Right lobe of liver (tissue), 6 donors: ENCODE results near the gene SPP2. TPM values are rescaled to one million over a fixed set of nuclear protein-coding genes. Genes with fewer than 3 reads are reported as not detected.
A peak's percentile ranks its signal among the peaks of the same experiment; 100 is the strongest.

ENCODE experiments used
- ATAC-seq, 4 donors: fragments of 200-7000 bp; cut with Tn5 transposase; one replicate each; pipeline ENCODE4 v1.9.1; 2020; ENCODE audit warnings: mild to moderate bottlenecking in 4 of 4, moderate library complexity in 4 of 4
- DNase-seq, 3 donors: peaks; one replicate each; pipeline ENCODE4 v3.0.0-alpha.2; 2020
- H3K27ac ChIP-seq, 3 donors: fragments of 200-600 bp; one replicate each; pipeline ENCODE4 v1.8.0; 2022
- H3K27me3 ChIP-seq, 2 donors: fragments of 200-600 bp; one replicate each; pipeline ENCODE4 v1.8.0; 2022
- H3K36me3 ChIP-seq, 4 donors: fragments of 200-600 bp; sonication (generic) in 1 of 4; one replicate each; pipeline versions ENCODE4 v1.5.1 to v1.8.0; 2017 to 2022; ENCODE audit warnings: control low read depth in 1 of 4
- H3K4me1 ChIP-seq, 4 donors: fragments of 200-600 bp; sonication (generic) in 1 of 4; one replicate each; pipeline versions ENCODE4 v1.5.1 to v1.8.0; 2017 to 2022; ENCODE audit warnings: control low read depth in 1 of 4
- H3K4me3 ChIP-seq, 3 donors: fragments of 200-600 bp; one replicate each; pipeline ENCODE4 v1.8.0; 2022
- H3K9me3 ChIP-seq, 4 donors: fragments of 200-600 bp; sonication (generic) in 1 of 4; one replicate each; pipeline versions ENCODE4 v1.5.1 to v1.8.0; 2017 to 2022; ENCODE audit warnings: control low read depth in 1 of 4
- CTCF ChIP-seq, 4 donors: fragments of 200-600 bp in 3 of 4; fragments of 450-650 bp in 1 of 4; IDR thresholded peaks; one replicate each; pipeline versions ENCODE4 v1.5.1 to v1.8.0; 2016 to 2022; ENCODE audit warnings: antibody characterized with exemption in 4 of 4, mild to moderate bottlenecking in 2 of 4
- POLR2A ChIP-seq: fragments of 450-650 bp; IDR thresholded peaks from one replicate; pipeline ENCODE4 v1.6.1; 2017; ENCODE audit warnings: antibody characterized with exemption, mild to moderate bottlenecking
- WGBS: methylation state at CpG from one replicate; pipeline ENCODE4 v1.1.6; 2018; ENCODE audit warnings: low coverage, low lambda C conversion rate; ENCODE audit not compliant: insufficient coverage; ENCODE audit errors: missing lambda C conversion rate; 5-methylcytosine and 5-hydroxymethylcytosine counted together
- intact Hi-C, 2 donors: fragments of 100-400 bp; cut with DNase I; formaldehyde crosslinking; loops; one replicate each; pipeline versions ENCODE4 v1.11.2 to v1.14.1; 2022
- total RNA-seq, 6 experiments: library from RNA; depleted of rRNA in 2 of 6; stranded (reverse); fragments of >200 nt in 2 of 6; fragmentation: NEBNext Ultra II Directional in 3 of 6; extraction: Animal tissue kit (Norgen Biotek cat#: 25700) in 3 of 6; gene quantifications; one replicate each; pipeline versions ENCODE4 v1.1.0 to v1.2.4, GENCODE V29; 2016 to 2023
- donor health status: DM: no; HTN: yes; CAD: no.
- donor health status: DM: no; HTN: no; CAD: no.
- donor health status: DM: no; HTN: no; CAD: no.
- donor health status: DM: no; HTN: yes; CAD: no.
- donor health status: DM: no; HTN: yes; CAD: no.

Gene SPP2
- total RNA-seq, 6 experiments from 2014 or later, result 31.9 to 177 (median 70.2) TPM

- no peak for DNase-seq
Observed at GRCh38 chr2:234076451-234076850, 25.9 kb downstream of the SPP2 start.

DNA sequence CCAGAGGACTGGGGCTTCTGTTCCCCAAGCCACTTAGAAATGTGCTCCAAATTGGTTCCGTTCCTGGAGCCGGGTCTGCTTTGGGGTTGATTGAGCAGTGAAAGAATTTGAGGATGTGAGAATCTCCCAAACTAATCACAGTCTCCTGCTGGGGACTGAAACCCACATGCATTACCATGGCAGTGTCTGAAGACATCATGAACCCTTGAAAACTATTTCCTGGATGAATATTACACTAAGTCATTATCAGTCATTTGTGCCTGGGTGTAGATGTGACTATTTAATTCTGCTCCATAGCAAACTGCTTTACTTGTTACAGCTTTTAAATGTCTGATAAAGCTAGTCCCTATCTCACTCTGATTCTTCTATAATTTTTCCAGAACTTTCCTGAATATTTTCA, 27.6 kb downstream of the SPP2 start:
- intact Hi-C loops, result no loop called here
- no peak for TF ChIP-seq POLR2A
- no peak for TF ChIP-seq CTCF (IDR thresholded peaks at IDR 0.05)
- H3K9me3 ChIP-seq, result no peaks in the 10 kb centered on the region
- WGBS, result 86% methylated on average over 1 of the region's 2 CpGs
- ATAC-seq, result no peak
- no peaks in the 10 kb centered on the region for H3K36me3 ChIP-seq
- no peak overlapping the region for H3K27ac ChIP-seq
- no peak for DNase-seq
- H3K27me3 ChIP-seq, result no peaks in the 10 kb centered on the region
- peaks cover 0 to 33% (median 8%) of the 10 kb centered on the region in 4 donors for H3K4me1 ChIP-seq
- H3K4me3 ChIP-seq, result no peak overlapping the region

More at GRCh38 chr2:234076451-234076850, 25.9 kb downstream of the SPP2 start:
- Histone ChIP-seq H3K4me1 (peaks cover 0 to 32% (median 2%) of the 10 kb centered on the region in 4 donors), H3K4me3 (no peak overlapping the region), H3K36me3 (peaks cover 0 to 10% (median 3%) of the 10 kb centered on the region in 4 donors), H3K9me3 (no peaks in the 10 kb centered on the region), H3K27ac (no peak overlapping the region), H3K27me3 (no peaks in the 10 kb centered on the region)
- intact Hi-C loops, result no loop called here
- TF ChIP-seq POLR2A (no peak), CTCF (IDR thresholded peaks at IDR 0.05) (no peak)
- 24% methylated on average over 2 of the region's 3 CpGs for WGBS
- peak; percentile 26 to 79 (median 48) for ATAC-seq

DNA sequence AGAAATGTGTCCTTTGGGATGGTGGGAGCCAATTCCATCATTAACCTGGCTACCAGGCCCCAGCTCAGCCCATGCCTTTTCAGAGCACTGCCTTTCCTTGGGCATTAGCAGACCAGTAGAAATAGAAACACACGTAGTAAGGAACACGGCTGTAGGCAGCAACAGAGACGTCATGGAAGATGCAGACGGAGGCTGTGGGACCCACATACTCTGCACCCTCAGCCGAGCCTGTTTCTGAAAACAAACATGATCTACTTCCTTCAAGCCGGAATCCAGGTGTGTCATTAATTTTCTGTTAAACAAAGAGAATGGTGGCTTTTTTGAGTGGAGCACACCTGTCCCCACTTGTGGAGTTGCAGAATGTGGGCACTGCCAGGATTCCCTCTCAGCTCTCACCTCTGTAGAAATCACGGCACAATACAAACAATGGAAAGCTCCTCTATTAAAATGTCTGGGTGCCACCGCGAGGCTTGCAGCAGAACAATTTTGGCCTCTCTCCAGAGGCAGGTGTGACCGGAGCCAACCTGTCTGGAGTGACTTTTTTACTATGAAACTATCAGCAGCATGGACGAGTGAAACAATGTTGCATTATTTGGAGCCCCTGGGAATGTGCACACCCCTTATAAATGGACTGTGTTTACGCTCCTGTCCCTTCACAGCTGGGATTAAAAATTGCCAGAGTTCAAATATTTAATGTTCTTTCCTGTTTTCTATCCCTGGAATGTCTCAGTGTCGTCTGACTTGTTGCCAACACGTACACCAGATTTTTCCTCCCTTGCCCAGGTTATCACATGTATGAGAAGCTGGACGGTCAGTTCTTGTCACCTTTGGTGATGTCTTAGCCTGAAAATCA, 31.7 kb downstream of the SPP2 start:
- Histone ChIP-seq H3K4me3 (peak overlapping the region in 1 of 3 donors; percentile 6), H3K9me3 (no peaks in the 10 kb centered on the region), H3K36me3 (no peaks in the 10 kb centered on the region), H3K4me1 (peaks cover 0 to 21% (median 9%) of the 10 kb centered on the region in 4 donors), H3K27ac (peak overlapping the region; percentile 59 to 74 (median 60)), H3K27me3 (no peaks in the 10 kb centered on the region)
- intact Hi-C loops, result loop anchor here in 1 of 2 donors (10.0 kb wide), 1 partner anchor 97 kb away; no protein-coding TSS in a partner anchor
- WGBS, result 25% methylated on average over 10 of the region's 15 CpGs
- TF ChIP-seq POLR2A (no peak), CTCF (IDR thresholded peaks at IDR 0.05) (peak in 2 of 4 donors; percentile 31 to 43)
- peak; percentile 69 to 91 (median 81) for DNase-seq
- peak; percentile 93 to 97 (median 94) for ATAC-seq

- DNase-seq (no peak), ATAC-seq (no peak)
- H3K36me3 ChIP-seq, result no peaks in the 10 kb centered on the region
- no peak overlapping the region for H3K4me3 ChIP-seq
- H3K9me3 ChIP-seq, result no peaks in the 10 kb centered on the region
- 76% methylated on average over 5 of the region's 7 CpGs for WGBS
- TF ChIP-seq POLR2A, result no peak
- no peak for TF ChIP-seq CTCF (IDR thresholded peaks at IDR 0.05)
- no peaks in the 10 kb centered on the region for H3K27me3 ChIP-seq
- intact Hi-C loops, result loop anchor here in 1 of 2 donors (10.0 kb wide), 1 partner anchor 99 kb away; no protein-coding TSS in a partner anchor
- peaks cover 0 to 21% (median 9%) of the 10 kb centered on the region in 4 donors for H3K4me1 ChIP-seq
- H3K27ac ChIP-seq, result peak overlapping the region in 1 of 3 donors; percentile 38
Observed at GRCh38 chr2:234083572-234084348, 33.3 kb downstream of the SPP2 start.
